ENCODE data around the gene FNDC10. TPM values are rescaled to one million over a fixed set of nuclear protein-coding genes. Genes with fewer than 3 reads are reported as not detected.
A peak's percentile ranks its signal among the peaks of the same experiment; 100 is the strongest.

The FNDC10 gene
- total and polyA plus RNA-seq, 9 of the 15 experiments (the other 6 are each of a cell fraction or from before 2014, with no cell fraction given), result 0.08 to 6.3 (median 1.6) TPM

DNA sequence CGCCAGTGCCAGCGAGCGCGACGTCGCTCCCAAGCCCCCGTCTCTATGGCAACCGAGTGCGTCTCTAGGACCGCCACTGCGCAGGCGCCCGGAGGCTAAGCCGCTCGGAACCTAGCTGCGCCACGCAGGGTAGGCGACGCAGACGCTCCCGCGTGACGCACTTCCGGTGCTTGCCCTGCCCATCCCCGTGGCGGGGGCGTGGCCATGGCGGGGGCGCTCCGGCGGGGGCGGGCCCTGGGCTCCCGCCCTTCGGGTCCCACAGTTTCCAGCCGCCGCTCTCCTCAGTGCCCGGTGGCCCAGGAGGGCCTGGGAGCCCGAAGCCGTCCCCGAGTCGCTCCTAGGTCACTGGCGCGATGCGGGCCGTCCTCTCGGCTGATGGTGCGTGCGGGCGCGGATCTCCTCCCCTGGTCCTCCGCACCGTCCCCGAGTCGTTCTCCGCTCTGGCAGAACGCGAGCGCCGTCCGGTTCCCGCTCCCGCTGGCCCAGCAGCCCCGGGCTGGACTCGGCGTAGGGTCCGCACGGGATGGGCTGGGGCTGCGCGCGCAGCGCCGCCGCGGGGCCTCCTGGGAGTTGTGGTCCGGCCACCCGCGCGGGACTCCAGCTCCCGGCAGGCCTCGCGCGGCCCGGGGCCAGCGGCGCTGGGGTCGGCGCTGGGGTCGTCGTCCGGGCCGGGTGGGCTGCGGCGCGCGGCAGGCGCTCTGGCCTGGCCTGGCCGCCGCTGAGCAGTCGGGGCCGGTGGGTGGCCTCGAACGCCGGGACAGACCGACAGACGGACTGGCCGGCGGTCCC is 15.5 kb upstream of the FNDC10 start, which contains the start of gene MIB2 (continued):
- TF ChIP-seq, protein P1, sequence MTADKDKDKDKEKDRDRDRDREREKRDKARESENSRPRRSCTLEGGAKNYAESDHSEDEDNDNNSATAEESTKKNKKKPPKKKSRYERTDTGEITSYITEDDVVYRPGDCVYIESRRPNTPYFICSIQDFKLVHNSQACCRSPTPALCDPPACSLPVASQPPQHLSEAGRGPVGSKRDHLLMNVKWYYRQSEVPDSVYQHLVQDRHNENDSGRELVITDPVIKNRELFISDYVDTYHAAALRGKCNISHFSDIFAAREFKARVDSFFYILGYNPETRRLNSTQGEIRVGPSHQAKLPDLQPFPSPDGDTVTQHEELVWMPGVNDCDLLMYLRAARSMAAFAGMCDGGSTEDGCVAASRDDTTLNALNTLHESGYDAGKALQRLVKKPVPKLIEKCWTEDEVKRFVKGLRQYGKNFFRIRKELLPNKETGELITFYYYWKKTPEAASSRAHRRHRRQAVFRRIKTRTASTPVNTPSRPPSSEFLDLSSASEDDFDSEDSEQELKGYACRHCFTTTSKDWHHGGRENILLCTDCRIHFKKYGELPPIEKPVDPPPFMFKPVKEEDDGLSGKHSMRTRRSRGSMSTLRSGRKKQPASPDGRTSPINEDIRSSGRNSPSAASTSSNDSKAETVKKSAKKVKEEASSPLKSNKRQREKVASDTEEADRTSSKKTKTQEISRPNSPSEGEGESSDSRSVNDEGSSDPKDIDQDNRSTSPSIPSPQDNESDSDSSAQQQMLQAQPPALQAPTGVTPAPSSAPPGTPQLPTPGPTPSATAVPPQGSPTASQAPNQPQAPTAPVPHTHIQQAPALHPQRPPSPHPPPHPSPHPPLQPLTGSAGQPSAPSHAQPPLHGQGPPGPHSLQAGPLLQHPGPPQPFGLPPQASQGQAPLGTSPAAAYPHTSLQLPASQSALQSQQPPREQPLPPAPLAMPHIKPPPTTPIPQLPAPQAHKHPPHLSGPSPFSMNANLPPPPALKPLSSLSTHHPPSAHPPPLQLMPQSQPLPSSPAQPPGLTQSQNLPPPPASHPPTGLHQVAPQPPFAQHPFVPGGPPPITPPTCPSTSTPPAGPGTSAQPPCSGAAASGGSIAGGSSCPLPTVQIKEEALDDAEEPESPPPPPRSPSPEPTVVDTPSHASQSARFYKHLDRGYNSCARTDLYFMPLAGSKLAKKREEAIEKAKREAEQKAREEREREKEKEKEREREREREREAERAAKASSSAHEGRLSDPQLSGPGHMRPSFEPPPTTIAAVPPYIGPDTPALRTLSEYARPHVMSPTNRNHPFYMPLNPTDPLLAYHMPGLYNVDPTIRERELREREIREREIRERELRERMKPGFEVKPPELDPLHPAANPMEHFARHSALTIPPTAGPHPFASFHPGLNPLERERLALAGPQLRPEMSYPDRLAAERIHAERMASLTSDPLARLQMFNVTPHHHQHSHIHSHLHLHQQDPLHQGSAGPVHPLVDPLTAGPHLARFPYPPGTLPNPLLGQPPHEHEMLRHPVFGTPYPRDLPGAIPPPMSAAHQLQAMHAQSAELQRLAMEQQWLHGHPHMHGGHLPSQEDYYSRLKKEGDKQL (CRISPR knock-in tag; IDR thresholded peaks at IDR 0.05; ENCODE audit: borderline replicate concordance), result no peak
- TF ChIP-seq, protein P2, sequence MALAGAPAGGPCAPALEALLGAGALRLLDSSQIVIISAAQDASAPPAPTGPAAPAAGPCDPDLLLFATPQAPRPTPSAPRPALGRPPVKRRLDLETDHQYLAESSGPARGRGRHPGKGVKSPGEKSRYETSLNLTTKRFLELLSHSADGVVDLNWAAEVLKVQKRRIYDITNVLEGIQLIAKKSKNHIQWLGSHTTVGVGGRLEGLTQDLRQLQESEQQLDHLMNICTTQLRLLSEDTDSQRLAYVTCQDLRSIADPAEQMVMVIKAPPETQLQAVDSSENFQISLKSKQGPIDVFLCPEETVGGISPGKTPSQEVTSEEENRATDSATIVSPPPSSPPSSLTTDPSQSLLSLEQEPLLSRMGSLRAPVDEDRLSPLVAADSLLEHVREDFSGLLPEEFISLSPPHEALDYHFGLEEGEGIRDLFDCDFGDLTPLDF (CRISPR knock-in tag; IDR thresholded peaks at IDR 0.05), result peak; percentile 91
- TF ChIP-seq CBX5 (IDR thresholded peaks at IDR 0.05; ENCODE audit: borderline replicate concordance, low read depth), result no peak
- peak in 1 of 2 experiments; percentile 20; a peak in 1 of 4 replicates for TF ChIP-seq RAD21 (CRISPR knock-in tag; conservative IDR thresholded peaks at IDR 0.05 in 1 of 2, IDR thresholded peaks at IDR 0.05 in 1 of 2)
- peak; percentile 15; the same call in 1 of the 2 replicates for TF ChIP-seq CBFA2T3 (IDR thresholded peaks at IDR 0.05)
- TF ChIP-seq NELFE (IDR thresholded peaks at IDR 0.05; ENCODE audit: insufficient read depth, insufficient read length), result no peak
- TF ChIP-seq, protein P3, sequence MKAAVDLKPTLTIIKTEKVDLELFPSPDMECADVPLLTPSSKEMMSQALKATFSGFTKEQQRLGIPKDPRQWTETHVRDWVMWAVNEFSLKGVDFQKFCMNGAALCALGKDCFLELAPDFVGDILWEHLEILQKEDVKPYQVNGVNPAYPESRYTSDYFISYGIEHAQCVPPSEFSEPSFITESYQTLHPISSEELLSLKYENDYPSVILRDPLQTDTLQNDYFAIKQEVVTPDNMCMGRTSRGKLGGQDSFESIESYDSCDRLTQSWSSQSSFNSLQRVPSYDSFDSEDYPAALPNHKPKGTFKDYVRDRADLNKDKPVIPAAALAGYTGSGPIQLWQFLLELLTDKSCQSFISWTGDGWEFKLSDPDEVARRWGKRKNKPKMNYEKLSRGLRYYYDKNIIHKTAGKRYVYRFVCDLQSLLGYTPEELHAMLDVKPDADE (conservative IDR thresholded peaks at IDR 0.05; ENCODE audit: control insufficient read depth, low read depth, low read length), result peak; percentile 87; the same call in 1 of the 2 replicates
- TF ChIP-seq, protein P4, sequence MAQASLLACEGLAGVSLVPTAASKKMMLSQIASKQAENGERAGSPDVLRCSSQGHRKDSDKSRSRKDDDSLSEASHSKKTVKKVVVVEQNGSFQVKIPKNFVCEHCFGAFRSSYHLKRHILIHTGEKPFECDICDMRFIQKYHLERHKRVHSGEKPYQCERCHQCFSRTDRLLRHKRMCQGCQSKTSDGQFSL (CRISPR knock-in tag; IDR thresholded peaks at IDR 0.05), result no peak
- TF ChIP-seq, protein P4 (tag; IDR thresholded peaks at IDR 0.05), result no peak
- TF ChIP-seq, protein P5, sequence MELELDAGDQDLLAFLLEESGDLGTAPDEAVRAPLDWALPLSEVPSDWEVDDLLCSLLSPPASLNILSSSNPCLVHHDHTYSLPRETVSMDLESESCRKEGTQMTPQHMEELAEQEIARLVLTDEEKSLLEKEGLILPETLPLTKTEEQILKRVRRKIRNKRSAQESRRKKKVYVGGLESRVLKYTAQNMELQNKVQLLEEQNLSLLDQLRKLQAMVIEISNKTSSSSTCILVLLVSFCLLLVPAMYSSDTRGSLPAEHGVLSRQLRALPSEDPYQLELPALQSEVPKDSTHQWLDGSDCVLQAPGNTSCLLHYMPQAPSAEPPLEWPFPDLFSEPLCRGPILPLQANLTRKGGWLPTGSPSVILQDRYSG (tag; conservative IDR thresholded peaks at IDR 0.05; ENCODE audit: low read depth), result no peak
- TF ChIP-seq, protein P6, sequence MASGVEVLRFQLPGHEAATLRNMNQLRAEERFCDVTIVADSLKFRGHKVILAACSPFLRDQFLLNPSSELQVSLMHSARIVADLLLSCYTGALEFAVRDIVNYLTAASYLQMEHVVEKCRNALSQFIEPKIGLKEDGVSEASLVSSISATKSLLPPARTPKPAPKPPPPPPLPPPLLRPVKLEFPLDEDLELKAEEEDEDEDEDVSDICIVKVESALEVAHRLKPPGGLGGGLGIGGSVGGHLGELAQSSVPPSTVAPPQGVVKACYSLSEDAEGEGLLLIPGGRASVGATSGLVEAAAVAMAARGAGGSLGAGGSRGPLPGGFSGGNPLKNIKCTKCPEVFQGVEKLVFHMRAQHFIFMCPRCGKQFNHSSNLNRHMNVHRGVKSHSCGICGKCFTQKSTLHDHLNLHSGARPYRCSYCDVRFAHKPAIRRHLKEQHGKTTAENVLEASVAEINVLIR (CRISPR knock-in tag; IDR thresholded peaks at IDR 0.05), result peak; percentile 99
- no peak for TF ChIP-seq HMG20A (CRISPR knock-in tag; conservative IDR thresholded peaks at IDR 0.05)

All from K562 (cell line).